WTC11 (cell line): ENCODE data around the gene UBL4B. TPM values are rescaled to one million over a fixed set of nuclear protein-coding genes. Genes with fewer than 3 reads are reported as not detected.

ENCODE experiments used
- ATAC-seq: fragments of 200-7000 bp; cut with Tn5 transposase; 2 replicates; pipeline ENCODE4 v1.10.0; 2021; ENCODE audit warnings: mild to moderate bottlenecking, moderate library complexity
- CTCF ChIA-PET: fragments of 300-600 bp; sonication (Branson Sonifier 250); formaldehyde crosslinking; loops from one replicate; lab custom pipeline; 2021; ENCODE audit warnings: antibody characterized with exemption; lab: Charles Lee
- POLR2A ChIA-PET: fragments of 350-600 bp; sonication (Branson Sonifier 250); formaldehyde crosslinking; loops from one replicate; lab custom pipeline; 2021; ENCODE audit warnings: antibody characterized with exemption; lab: Charles Lee
- DNase-seq: peaks from one replicate; pipeline ENCODE4 v3.0.0; 2021; ENCODE audit warnings: low spot score
- H3K27ac Mint-ChIP-seq: 2 replicates; pipeline ENCODE4 v1.8.0; 2021; ENCODE audit warnings: mixed read lengths
- H3K27me3 Mint-ChIP-seq: 2 replicates; pipeline ENCODE4 v1.8.0; 2021; ENCODE audit warnings: low read depth, mild to moderate bottlenecking, moderate library complexity, mixed read lengths
- H3K36me3 Mint-ChIP-seq: 2 replicates; pipeline ENCODE4 v1.8.0; 2021; ENCODE audit warnings: mixed read lengths
- H3K4me1 Mint-ChIP-seq: 2 replicates; pipeline ENCODE4 v1.8.0; 2022; ENCODE audit warnings: mixed read lengths
- H3K4me3 Mint-ChIP-seq: 2 replicates; pipeline ENCODE4 v1.8.0; 2021; ENCODE audit warnings: mild to moderate bottlenecking, moderate library complexity, mixed read lengths
- H3K9me3 Mint-ChIP-seq: 2 replicates; pipeline ENCODE4 v1.8.0; 2021; ENCODE audit warnings: mixed read lengths
- AFF4 ChIP-seq: sonication (generic); formaldehyde crosslinking; IDR thresholded peaks from 2 replicates; pipeline ENCODE4 v1.8.1; 2023; ENCODE audit warnings: mild to moderate bottlenecking, missing genetic modification reagents, borderline replicate concordance
- ATF6 ChIP-seq: sonication (generic); formaldehyde crosslinking; IDR thresholded peaks from 2 replicates; pipeline ENCODE4 v1.8.1; 2023; ENCODE audit warnings: mild to moderate bottlenecking, missing genetic modification reagents
- CREB1 ChIP-seq: sonication (generic); formaldehyde crosslinking; IDR thresholded peaks from 2 replicates; pipeline ENCODE4 v1.8.0; 2023; ENCODE audit warnings: mild to moderate bottlenecking, missing genetic modification reagents
- FOXK1 ChIP-seq: sonication (generic); formaldehyde crosslinking; IDR thresholded peaks from 2 replicates; pipeline ENCODE4 v1.8.0; 2022; ENCODE audit warnings: mild to moderate bottlenecking, moderate library complexity, missing genetic modification reagents
- GRHL2 ChIP-seq: fragments of 250-450 bp; sonication (Bioruptor Pico); IDR thresholded peaks from 2 replicates; pipeline ENCODE4 v1.8.0; 2022; ENCODE audit warnings: mild to moderate bottlenecking, moderate library complexity; ENCODE audit not compliant: insufficient replicate concordance, severe bottlenecking
- JUN ChIP-seq: sonication (generic); formaldehyde crosslinking; IDR thresholded peaks from 2 replicates; pipeline ENCODE4 v1.8.0; 2023; ENCODE audit warnings: mild to moderate bottlenecking, missing genetic modification reagents
- TCF7 ChIP-seq: sonication (generic); formaldehyde crosslinking; IDR thresholded peaks from 2 replicates; pipeline ENCODE4 v1.8.0; 2022; ENCODE audit warnings: mild to moderate bottlenecking, low read depth, missing genetic modification reagents, moderate library complexity
- TEAD4 ChIP-seq: sonication (generic); formaldehyde crosslinking; IDR thresholded peaks from 2 replicates; pipeline ENCODE4 v1.8.0; 2022; ENCODE audit warnings: mild to moderate bottlenecking, missing genetic modification reagents
- USF1 ChIP-seq: sonication (generic); formaldehyde crosslinking; IDR thresholded peaks from 2 replicates; pipeline ENCODE4 v1.8.0; 2022; ENCODE audit warnings: mild to moderate bottlenecking, missing genetic modification reagents
- ZNF263 ChIP-seq: sonication (generic); formaldehyde crosslinking; IDR thresholded peaks from 2 replicates; pipeline ENCODE4 v1.8.1; 2022; ENCODE audit warnings: low read depth, mild to moderate bottlenecking, moderate library complexity, missing genetic modification reagents
- ZNF281 ChIP-seq: sonication (generic); formaldehyde crosslinking; IDR thresholded peaks from 2 replicates; pipeline ENCODE4 v1.8.0; 2023; ENCODE audit warnings: mild to moderate bottlenecking, missing genetic modification reagents
- ZNF396 ChIP-seq: fragments of 250-450 bp; sonication (Bioruptor Pico); IDR thresholded peaks from 2 replicates; pipeline ENCODE4 v1.8.0; 2021; ENCODE audit warnings: mild to moderate bottlenecking, moderate library complexity, borderline replicate concordance
- total RNA-seq: library from RNA; stranded (reverse); gene quantifications from 3 replicates; pipeline ENCODE4 v1.2.3, GENCODE V29; 2021
- TF ChIP-seq, protein P1 (sequence below): sonication (generic); formaldehyde crosslinking; IDR thresholded peaks from 2 replicates; pipeline ENCODE4 v1.8.1; 2023; ENCODE audit warnings: mild to moderate bottlenecking, missing genetic modification reagents
- TF ChIP-seq, protein P2 (sequence below): fragments of 250-450 bp; sonication (Bioruptor Pico); conservative IDR thresholded peaks from 2 replicates; pipeline ENCODE4 v1.9.0; 2021; ENCODE audit warnings: mild to moderate bottlenecking

The UBL4B gene
- total RNA-seq, 1 experiment from 2014 or later = 0.11 TPM

DNA sequence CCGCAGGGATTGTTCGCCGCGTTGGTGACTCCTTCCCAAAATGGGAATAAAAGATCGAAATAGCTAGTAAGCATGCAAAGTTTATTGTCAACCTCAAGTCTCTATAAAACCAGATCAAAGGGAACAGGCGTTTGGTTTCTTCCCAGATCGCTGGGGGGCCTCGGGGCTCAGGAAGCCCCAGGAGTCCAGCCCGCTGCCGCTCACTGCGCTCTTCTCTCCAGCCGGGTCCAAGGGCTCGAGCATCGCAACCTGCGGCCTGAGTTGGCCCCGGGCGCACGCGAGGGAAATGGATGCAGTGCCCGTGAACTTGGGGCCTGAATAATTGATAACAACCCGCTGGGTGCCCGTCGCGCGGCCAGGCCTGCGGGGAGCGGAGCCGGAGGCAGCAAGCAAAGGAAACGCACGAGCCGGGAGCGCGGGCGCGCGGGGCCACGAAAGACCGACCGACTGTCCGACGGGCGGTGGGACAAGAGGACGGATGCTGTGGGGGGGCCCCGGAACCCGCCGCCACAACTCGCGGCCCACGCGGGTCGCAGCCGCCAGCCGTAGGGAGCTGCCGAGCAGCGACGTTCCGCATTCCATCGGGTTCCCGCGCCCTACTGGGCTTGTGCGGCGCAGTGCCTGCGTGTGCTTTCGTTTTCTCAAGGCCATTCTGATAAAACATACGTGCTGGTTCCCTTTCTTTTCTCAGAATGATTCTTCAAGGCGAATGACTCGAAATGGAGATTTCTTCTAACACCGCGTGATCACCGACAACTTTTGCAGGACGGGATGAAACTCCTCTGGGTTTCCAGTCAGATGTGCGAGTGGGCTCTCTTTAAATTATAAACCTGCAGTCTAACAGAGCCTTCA is 27.8 kb upstream of the UBL4B start:
- no peaks in the 10 kb centered on the region for H3K36me3 Mint-ChIP-seq
- TF ChIP-seq FOXK1 (no peak), ZNF263 (CRISPR knock-in tag) (no peak), JUN (CRISPR knock-in tag) (no peak), TCF7 (no peak), TEAD4 (0 out of 2 replicates have a peak, but pooled peaks have one; percentile 16), GRHL2 (no peak)
- TF ChIP-seq, protein P1, sequence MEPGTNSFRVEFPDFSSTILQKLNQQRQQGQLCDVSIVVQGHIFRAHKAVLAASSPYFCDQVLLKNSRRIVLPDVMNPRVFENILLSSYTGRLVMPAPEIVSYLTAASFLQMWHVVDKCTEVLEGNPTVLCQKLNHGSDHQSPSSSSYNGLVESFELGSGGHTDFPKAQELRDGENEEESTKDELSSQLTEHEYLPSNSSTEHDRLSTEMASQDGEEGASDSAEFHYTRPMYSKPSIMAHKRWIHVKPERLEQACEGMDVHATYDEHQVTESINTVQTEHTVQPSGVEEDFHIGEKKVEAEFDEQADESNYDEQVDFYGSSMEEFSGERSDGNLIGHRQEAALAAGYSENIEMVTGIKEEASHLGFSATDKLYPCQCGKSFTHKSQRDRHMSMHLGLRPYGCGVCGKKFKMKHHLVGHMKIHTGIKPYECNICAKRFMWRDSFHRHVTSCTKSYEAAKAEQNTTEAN (CRISPR knock-in tag) = no peak
- ATAC-seq (peak; percentile 14), DNase-seq (peak; percentile 26)
- H3K4me1 Mint-ChIP-seq = peaks cover 33% of the 10 kb centered on the region
- no peaks in the 10 kb centered on the region for H3K9me3 Mint-ChIP-seq
- H3K27me3 Mint-ChIP-seq = peaks cover 84% of the 10 kb centered on the region
- CTCF ChIA-PET = interaction anchor here (0.6 to 3.9 kb wide), 5 partner anchors 11 to 74 kb away, joined by 3 to 22 read pairs (median 6); no protein-coding TSS in a partner anchor
- H3K4me3 Mint-ChIP-seq = peak overlapping the region; percentile 65
- POLR2A ChIA-PET = no interaction called here
- H3K27ac Mint-ChIP-seq = no peak overlapping the region

DNA sequence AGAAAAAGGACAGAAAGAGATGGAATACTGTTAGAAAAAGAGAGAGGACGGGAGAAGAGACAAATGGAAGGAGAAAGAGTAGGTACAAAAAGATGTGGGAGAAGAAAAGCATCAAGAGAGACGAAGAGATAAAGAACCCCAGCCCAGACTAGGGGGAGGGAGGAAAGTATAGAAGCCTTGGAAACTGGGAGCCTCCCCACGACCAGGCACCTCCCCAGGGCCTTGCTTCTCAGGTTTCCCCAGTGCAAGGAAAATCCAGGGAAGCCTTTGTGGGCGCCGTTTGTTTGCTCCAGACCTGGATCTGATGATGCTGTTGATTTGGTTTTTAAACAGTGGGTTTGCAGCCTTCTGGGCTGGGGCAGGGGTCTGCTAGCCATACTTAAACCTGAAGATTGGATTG is 26.6 kb upstream of the UBL4B start:
- no peak for TF ChIP-seq ATF6 (CRISPR knock-in tag)
- TF ChIP-seq CREB1 = no peak
- TF ChIP-seq, protein P2, sequence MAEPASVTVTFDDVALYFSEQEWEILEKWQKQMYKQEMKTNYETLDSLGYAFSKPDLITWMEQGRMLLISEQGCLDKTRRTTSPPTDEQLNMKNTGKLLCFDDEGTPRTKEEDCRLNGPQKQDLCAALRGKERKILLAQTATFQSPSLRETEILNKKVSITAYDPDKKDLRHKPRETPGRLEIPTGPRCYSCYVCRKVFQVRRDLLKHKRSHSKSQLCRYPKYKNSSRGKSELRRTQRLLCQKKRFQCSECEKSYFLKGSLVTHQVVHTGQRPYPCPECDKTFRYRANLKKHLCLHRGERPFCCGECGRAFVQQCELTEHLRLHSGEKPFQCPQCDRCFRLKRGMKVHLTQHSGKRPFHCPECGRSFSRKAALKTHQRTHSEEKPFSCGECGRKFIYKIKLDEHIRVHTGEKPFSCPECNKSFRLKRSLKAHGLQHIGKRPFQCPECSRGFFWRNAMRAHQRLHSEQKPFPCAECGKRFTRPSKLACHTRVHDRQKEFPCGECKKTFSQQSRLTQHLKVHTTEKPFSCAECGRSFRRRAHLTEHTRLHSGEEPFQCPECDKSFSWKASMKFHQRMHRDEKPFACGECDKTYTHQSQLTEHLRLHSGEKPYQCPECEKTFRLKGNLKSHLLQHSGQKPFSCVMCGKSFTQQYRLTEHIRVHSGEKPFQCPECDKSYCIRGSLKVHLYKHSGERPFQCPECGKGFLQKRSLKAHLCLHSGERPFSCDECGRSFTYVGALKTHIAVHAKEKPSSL = no peak
- no peak for TF ChIP-seq AFF4 (CRISPR knock-in tag)
- TF ChIP-seq ZNF281 = no peak
- no peak for TF ChIP-seq USF1 (CRISPR knock-in tag)
- no peak for TF ChIP-seq ZNF396 (CRISPR knock-in tag)
- ChIA-PET POLR2A (no interaction called here), CTCF (interaction anchor here (1.1 kb wide), 2 partner anchors 12 to 26 kb away, joined by 3 read pairs; no protein-coding TSS in a partner anchor)
- Mint-ChIP-seq H3K9me3 (no peaks in the 10 kb centered on the region), H3K36me3 (no peaks in the 10 kb centered on the region), H3K4me3 (no peak overlapping the region), H3K27ac (no peak overlapping the region), H3K27me3 (peaks cover 74% of the 10 kb centered on the region), H3K4me1 (peaks cover 37% of the 10 kb centered on the region)
- no peak for DNase-seq
- no peak for ATAC-seq
